NCI-H2171 treated with DMSO at 0.1 percent for 48 hours (cell line): ENCODE data around the gene ALOX12.

Experiments
- DNase-seq: peaks from one replicate; lab custom pipeline; 2025; lab: John Stamatoyannopoulos, UW

ALOX12 gene

DNA sequence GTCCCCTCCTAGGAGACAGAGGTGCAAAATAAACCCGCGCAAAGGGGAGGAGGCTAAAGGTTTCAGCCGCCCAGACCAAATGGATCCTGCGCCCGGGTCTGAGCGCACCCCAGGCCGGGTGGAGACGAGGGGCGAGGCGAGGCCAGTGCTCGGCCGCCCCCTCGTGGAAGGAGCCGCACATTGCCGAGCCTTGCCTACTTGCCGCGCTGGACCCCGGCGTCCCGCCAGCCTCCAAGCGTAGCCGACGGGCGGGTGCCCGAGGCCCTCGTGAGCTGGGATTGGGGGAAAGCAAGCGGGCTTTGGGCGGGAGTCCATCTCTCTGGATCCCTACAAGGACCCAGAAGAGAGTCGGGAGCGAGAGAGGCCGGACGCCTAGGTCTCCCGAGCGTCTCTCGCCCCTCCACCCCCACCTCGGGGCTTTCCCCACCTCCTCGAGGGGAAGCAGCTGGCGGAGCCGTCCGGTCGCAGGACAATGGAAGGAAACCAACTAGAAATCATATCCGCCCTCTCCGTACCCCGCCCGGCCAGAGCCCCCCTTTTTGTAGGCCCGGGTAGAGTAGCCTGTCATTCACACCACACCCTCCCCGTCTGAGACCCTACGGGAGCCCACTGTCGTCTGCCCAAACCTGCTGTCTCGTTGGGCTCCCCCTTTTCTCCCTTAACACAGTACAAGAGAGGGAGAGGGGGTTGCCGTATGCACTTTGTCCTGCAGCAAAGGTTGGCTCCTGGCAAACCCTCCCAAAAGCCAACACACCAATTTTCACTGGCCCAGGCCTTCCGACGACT, 26.3 kb downstream of the ALOX12 start:
- DNase-seq: peak; percentile 20

DNA sequence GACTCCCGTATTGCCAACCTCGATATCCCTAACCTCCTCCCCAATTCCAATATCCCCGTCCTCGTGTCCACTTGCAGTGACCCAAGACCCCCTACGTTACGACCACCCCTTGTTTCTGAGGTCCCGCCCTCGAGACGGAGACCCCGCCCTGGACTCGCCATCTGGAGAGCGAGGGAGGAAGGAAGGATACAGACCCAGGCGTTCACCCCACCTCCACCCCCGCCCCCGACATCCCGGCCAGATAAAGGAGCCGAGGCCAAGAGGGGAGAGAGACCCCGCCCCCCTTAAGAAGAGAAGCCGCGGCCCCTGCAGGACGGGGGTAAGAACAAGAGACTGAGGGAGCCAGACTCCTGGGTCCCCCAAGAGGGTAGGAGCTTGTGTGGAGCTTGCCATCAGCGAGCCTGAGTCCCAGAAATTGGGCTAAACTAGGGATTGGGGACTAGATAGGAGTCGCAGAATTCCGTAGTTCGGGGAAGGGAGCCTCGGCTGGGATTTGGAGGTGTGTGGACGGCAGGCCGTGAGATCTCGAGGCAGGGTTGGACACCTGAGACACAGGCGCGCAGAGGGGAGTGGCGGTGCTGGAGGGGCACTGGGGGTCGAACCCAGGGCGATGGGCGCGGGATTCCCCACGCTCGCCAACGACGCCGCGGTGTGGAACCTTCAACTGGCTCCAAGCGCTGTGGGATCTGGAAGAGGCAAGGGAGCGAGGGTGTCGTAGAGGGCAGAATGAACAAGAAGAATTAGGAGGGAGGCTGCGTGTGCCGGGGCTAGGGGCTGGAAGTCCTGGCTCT, 27.1 kb downstream of the ALOX12 start, which contains the start of gene BCL6B:
Gene BCL6B (plus strand): TSS at position 270 of the 791 bp plus-strand sequence. CDS start 622 bp downstream, outside the sequence.
- DNase-seq: no peak

DNA sequence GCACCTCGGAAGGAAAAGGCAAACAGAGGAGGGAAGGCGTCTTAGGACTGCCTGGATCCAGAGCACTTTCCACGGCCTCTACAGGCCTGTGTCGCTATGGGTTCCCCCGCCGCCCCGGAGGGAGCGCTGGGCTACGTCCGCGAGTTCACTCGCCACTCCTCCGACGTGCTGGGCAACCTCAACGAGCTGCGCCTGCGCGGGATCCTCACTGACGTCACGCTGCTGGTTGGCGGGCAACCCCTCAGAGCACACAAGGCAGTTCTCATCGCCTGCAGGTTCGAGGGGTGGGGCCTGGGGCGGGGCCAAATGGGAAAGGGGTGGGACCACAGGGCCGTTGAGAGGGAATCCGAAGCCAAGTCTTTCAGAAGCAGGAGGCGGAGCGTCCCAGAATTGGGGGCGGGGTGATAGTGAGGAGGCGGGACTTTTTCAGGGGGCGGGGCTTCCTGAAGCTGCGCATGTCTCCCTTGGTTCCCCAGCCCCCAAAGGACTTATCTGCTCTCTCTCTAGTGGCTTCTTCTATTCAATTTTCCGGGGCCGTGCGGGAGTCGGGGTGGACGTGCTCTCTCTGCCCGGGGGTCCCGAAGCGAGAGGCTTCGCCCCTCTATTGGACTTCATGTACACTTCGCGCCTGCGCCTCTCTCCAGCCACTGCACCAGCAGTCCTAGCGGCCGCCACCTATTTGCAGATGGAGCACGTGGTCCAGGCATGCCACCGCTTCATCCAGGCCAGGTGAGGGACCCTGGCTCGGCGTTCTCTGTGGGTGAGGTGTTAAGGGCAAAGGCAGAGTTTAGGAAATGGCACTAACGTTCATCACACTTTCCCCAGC, 27.9 kb downstream of the ALOX12 start:
- DNase-seq: no peak

DNA sequence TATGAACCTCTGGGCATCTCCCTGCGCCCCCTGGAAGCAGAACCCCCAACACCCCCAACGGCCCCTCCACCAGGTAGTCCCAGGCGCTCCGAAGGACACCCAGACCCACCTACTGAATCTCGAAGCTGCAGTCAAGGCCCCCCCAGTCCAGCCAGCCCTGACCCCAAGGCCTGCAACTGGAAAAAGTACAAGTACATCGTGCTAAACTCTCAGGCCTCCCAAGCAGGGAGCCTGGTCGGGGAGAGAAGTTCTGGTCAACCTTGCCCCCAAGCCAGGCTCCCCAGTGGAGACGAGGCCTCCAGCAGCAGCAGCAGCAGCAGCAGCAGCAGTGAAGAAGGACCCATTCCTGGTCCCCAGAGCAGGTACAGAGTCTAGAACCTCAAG, 28.5 kb downstream of the ALOX12 start:
- no peak for DNase-seq

DNA sequence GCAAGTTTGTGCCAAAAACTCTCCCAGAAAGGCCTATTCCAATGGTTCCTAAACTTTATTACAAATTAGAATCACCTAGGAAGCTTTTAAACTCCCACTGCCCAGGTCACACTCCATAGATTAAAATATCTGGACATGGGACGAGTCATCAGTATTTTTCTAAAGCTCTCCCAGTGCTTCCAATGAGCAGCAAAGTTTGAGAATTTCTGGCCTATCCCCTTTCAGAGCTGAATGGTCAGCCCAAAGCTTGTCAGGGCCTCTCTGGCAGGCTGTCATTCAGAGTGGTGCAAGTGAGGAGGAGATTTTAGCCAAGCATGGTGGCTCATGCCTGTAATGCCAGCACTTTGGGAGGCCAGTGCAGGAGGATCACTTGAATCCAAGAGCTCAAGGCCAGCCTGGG, 29.4 kb downstream of the ALOX12 start:
- DNase-seq: no peak

DNA sequence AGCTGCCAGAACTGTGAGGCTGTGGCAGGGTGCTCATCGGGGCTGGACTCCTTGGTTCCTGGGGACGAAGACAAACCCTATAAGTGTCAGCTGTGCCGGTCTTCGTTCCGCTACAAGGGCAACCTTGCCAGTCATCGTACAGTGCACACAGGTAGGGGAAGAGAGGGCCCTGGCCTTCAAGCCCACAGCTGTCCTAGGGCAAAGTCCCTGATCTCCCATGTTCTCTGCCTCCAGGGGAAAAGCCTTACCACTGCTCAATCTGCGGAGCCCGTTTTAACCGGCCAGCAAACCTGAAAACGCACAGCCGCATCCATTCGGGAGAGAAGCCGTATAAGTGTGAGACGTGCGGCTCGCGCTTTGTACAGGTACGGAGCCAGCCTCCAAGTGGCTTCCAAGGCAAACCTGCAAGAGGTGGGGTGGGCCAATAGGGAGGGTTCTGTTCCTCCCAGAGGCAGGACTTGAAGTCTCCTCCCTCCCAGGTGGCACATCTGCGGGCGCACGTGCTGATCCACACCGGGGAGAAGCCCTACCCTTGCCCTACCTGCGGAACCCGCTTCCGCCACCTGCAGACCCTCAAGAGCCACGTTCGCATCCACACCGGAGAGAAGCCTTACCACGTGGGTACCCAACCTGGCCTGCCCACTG, 30.7 kb downstream of the ALOX12 start:
- no peak for DNase-seq

DNA sequence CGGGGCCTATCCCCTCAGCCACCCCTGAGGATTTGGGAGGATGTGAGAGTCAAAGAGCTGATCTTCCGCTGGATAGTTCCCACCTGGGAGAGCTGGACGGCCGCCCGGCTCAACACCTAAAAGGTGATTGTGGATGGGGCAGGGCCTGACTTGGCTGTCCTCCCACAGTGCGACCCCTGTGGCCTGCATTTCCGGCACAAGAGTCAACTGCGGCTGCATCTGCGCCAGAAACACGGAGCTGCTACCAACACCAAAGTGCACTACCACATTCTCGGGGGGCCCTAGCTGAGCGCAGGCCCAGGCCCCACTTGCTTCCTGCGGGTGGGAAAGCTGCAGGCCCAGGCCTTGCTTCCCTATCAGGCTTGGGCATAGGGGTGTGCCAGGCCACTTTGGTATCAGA, 31.5 kb downstream of the ALOX12 start:
- DNase-seq: no peak

DNA sequence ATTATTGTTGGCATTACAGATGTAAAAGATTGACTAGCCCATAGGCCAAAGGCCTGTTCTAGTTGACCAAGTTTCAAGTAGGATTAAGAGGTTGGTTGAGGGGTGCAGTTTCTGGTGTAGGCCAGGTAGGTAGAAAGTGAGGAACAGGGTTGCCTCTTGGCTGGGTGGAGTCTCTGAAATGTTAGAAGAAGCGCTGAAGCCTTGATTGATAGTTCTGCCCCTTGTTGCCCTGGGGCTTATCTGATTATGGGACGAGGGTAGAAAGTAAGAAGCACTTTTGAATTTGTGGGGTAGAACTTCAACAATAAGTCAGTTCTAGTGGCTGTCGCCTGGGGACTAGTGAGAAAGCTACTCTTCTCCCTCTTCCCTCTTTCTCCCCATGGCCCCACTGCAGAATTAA, 33.2 kb downstream of the ALOX12 start:
- DNase-seq: no peak

DNA sequence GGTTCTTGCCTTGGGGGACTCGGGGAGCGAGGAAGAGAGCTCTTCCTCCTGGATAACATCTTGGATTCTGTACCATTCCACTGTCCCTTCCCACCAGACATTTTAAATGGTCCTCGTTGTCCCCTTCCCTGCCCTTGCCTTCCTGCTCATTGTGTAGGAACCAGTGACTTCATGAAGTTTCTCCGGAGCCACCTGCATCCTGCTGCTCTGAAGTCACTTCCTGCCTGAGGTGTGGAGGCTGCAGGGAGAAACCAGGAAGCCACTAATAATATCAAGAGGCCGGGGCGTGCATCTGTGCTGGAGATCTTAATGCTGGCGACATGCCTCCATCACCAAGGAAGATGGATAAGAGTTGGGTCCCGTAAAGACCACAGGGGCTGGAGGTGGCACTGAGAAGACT, 33.8 kb downstream of the ALOX12 start:
- no peak for DNase-seq

DNA sequence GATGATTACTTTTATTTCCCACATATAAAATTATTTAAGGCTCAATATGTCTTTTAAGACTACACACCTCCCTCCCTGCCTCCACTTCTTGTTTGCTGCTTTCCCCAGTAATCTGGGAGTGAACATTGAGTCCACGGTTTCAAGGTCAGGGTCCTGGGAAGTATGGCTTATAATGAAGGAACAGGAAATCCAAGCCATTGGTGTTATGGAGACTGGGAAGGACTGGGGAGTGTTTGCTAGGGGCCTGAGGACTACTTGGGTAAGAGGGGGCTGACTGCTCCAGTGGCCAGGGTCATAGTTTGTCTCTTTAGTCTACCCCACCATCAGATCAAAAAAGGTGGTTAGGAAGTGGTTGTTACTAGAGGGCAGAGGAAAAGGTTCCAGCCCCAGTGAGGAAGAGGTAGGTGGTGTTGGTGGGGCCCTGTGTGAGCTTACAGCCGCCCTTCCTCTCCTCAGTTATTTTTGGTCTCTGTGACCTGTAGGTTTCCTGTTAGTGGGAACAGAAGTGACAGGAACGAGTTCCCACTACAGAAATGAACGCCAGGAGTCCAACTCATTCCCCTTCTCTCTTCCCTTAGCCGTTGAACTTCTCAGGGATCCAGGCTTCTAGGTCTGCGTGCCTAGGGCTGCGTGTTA, 39.2 kb downstream of the ALOX12 start:
- DNase-seq: no peak

DNA sequence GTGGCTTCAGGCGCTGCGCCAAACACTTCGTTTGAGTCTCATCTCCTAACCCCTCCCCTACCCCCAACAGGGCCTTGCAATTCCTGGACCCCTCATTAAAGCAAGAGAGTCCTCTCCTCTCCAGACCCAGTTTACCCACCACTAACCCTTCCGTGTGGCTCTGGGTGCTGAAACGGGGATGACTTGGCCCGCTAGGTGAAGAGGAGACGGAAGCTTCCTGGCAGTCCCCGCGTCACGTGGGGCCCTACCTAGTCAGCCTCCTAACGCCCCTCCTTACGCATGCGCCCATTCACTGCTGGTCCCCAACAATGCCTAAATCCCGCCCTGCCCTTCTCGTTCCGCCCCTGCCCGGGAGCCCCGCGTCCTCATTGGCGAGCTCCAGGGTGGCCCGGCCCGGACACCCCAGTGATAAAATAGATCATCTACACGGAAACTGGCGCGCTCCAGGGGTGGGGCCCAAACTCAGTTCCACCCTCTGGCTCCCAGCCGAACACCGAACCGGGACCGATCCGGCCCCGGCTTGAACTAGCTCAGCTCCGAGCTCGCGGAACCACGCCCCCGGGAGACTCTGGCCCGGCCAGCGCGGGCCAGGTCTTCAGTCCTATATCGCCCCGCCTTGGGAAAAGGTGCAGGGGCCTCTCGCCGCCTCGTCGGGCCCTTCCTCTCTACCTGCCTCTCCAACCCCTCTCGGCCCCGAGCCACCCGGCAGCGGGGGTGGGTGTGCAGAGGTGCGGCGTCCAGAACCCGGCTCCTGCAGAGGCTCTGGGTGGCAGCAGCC, 39.9 kb downstream of the ALOX12 start, which contains the start of gene SLC16A13:
Gene SLC16A13 (plus strand): TSS at position 425 of the 778 bp plus-strand sequence. CDS start 368 bp downstream, outside the sequence.
- DNase-seq: peak; percentile 97

DNA sequence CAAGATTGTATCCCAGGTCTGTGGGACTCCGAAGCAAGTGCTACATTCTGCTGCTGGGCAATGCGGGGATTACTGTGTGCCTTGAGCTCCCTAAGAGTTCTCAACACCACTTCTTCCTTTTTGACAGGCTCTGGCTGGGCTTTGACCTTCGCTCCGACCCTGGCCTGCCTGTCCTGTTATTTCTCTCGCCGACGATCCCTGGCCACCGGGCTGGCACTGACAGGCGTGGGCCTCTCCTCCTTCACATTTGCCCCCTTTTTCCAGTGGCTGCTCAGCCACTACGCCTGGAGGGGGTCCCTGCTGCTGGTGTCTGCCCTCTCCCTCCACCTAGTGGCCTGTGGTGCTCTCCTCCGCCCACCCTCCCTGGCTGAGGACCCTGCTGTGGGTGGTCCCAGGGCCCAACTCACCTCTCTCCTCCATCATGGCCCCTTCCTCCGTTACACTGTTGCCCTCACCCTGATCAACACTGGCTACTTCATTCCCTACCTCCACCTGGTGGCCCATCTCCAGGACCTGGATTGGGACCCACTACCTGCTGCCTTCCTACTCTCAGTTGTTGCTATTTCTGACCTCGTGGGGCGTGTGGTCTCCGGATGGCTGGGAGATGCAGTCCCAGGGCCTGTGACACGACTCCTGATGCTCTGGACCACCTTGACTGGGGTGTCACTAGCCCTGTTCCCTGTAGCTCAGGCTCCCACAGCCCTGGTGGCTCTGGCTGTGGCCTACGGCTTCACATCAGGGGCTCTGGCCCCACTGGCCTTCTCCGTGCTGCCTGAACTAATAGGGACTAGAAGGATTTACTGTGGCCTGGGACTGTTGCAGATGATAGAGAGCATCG, 42.4 kb downstream of the ALOX12 start:
- no peak for DNase-seq

DNA sequence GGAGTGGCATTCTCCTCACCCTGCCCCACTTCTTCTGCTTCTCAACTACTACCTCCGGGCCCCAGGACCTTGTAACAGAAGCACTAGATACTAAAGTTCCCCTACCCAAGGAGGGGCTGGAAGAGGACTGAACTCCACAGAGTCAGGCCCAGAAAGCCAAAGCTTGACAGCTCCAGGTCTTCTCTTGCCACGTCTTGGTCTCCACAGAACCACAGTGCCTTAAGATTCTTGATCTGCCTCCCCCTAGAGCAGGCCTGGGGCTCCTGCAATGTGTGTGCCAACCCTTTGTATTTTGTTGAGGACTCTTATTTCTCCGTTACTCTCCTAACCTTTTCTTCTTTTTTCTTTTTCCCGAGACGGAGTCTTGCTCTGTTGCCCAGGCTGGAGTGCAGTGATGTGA, 44.0 kb downstream of the ALOX12 start:
- DNase-seq: no peak

DNA sequence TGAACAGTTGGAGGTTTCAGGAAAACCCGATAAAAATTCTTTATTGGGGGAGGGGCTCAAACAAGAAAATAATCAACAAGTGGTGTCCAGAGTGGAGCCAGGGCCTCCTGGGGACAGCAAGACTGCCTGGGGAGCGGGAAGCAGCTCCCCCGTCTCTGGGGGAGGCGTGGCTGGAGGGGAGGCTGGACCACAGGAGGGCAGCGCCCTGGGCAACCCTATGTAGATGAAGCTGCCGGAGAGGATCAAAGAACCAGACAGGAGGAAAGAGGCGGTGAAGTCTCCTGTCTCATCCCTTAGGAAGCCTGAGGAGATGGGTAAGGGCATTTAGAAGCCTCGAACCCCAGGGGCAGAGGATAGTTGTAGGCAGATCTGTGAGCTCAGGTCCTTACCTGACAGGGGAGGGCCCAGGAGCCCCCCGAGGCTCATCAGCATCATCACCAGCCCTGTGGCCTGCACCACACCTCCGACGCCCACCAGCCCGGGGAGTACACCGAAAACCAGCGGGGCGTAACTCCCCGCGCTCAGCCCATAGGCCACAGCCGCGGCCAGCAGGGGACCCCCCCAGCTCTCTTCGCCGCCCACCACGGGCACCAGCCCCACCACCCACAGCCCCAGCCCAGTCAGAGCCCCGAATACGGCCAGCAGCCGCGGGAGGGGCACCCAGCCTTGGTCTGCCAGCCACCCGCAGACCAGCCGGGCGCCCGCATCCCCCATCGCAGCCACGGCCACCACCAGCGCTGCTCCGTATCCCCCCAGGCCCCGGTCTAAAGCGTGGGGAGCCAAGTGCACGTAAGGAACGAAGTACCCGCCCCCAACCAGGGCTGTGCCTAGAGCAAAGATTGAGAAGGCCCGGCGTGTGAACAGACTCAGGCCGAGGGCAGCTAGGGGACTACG, 46.0 kb downstream of the ALOX12 start:
- DNase-seq: no peak

DNA sequence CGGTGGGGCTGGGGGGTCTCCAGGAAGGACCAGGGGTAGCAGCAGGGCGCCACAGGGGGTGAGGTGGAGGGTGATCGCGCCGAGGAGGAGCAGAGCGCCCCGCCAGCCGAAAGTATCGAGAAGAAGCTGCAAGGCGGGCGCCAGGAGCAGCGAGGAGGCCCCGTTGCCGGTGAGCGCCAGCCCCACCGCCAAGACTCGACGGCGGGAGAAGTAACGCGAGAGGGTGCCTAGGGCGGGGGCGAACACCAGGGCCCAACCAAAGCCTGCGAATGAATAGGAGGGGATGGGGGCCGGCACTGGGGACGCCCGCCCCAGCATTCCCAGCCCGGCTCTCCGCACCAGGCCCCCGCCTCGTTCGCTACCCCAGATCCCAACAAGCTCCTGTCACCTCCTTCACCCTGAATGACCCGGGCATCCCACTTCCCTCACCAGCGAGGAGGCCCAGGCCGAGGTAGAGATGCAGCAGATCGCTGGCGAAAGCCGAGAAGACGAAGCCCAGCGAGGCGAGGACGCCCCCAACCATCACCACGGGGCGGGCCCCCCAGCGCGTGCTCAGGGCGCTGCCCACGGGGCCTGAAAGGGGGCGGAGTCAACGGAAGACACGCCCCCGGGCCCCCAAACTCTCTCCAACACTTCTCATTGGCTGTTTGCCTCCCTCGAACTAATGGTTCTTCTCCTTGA, 46.8 kb downstream of the ALOX12 start:
- no peak for DNase-seq

DNA sequence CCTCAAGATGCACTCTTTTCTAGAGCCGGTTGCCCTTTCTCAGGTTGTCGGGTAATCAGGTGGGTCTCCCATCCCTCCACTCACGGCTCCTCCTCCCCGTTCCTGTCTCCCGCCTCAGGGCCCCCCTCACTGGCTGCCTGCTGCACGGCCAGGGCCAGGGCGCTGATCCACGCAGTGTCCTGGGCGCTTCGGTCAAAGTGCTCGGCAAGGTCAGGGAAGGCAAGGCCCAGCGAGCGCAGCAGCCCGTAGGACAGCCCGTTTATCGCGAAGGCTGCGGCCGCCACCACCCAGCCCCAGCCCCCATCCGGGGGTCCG, 47.3 kb downstream of the ALOX12 start:
- DNase-seq: no peak

DNA sequence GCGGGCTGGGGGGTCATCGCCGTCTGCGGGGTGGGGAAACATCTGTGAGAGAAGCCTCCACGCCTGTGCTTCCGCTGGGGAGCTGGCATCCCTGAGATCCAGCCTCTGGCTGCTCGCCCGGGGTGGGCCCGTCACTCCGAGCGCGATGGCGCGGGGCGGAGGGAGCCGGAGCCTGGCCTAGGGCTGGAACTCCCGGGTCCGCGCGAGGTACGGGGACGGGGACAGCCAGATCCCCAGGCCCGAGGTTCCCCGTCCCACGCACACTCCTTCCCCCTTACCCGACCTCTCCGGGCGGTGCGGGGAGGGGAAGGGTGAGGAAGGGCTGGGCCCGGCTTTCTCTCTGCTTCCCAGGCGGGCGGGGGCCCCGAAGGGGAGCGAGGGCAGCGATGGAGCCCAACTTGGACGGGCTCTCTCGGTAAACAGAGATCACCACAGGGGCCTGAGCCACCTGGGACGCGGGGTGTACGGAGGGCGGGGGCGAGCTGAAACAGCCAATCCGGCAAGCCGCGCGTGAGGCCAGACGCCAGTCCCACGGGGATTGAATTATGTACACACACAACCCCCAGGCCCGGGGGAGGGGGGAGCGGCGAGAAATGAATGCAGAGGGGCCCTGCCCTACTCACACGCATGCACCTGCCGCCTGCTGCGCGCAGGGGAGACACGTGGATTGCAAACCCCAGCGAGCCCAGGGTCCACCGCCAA, 47.8 kb downstream of the ALOX12 start, which contains the start of gene SLC16A11:
Gene SLC16A11 (minus strand): TSS at position 596 of the 702 bp plus-strand sequence. CDS start 579 bp downstream, at position 17.
- peak; percentile 92 for DNase-seq
